OCI-M1 (cell line): ENCODE data around the gene MIXL1.
"Not testable (repeated sequence)": the region's sequence is repeated elsewhere in the genome, so short reads cannot be mapped to it uniquely, and the experiment has no call there.

ENCODE experiments used
- DNase-seq: peaks from one replicate; lab custom pipeline; 2025; lab: John Stamatoyannopoulos, UW

Gene MIXL1

GRCh38 chr1:226215239-226215638 lies 8.2 kb upstream of the MIXL1 start:
- DNase-seq = no peak

DNA sequence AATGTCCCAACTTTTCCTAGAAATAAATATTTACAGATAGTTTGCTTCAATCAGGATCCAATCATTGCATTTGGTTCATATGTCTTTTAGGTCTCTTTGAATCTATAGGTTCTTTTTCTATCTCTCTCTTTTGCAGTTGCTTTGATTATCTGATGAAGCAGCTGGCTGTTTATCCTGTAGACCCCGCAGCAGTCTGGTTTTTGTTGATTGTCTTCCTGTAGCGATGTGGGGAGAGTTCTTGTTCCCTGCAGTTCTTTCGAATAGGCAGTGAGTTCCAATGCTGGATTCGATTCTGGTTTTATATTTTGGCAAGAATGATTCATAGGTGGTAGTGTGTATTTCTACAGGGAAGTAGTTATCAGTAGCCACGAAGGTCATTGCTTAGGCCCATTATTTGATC lies 7.4 kb upstream of the MIXL1 start:
- peak; percentile 40 for DNase-seq

DNA sequence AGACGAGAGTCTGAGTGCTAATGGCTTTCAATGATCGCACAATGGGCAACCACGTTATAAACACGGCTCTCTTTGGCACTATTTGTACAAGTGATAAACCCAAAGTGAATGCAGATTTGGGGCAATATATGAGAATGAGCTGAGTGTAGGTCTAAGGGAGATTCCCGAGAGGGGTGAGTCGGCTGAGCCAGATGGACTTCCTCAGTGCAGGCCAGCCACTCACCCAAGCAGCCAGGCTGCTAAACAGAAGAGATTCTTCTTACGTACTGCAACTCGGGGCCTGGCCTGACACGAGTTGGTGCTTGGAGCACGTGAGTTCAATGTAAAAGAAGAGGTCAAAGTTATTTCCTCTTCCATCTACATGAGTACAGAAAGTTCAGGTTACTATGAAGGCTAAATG lies 6.2 kb upstream of the MIXL1 start:
- DNase-seq = no peak

GRCh38 chr1:226220473-226221189 lies 2.8 kb upstream of the MIXL1 start:
- DNase-seq = no peak

- no peak for DNase-seq
Measured at GRCh38 chr1:226222686-226223085, 778 bp upstream of the MIXL1 start.

DNA sequence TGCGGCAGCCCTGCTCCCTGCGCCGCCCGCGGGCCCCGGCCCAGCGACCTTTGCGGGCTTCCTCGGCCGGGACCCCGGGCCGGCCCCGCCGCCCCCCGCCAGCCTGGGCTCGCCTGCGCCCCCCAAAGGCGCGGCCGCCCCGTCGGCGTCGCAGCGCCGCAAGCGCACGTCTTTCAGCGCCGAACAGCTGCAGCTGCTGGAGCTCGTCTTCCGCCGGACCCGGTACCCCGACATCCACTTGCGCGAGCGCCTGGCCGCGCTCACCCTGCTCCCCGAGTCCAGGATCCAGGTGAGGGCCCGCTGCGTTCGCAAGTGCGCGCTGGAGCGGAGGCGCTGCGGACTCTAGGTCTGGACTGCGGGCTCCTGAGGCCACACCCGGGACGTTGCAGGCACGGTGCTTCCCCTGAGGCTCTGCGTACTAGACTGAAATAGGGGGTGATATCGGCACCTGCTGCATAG lies 351 bp downstream of the MIXL1 start:
- DNase-seq = no peak

- DNase-seq = no peak
Measured at GRCh38 chr1:226226601-226227000, 3.1 kb downstream of the MIXL1 start.

DNA sequence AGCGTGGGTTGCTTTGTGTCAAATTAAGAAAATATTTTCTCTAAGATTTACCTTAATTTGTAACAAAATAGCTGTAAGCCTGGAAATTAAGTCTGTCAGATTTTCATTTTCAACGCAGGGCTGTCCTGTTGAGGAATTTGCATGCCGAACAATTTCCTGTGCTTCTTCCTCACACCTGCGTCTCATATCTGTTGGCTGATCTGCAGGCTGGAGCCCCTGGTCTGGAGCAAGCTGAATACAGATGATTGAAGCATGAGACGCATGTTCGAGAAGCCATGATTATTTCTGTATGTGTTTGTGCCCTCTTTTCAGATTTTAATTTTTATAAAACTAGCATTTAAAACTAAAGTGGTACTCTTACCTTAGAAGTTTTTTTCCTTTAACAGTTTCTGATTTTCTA lies 9.8 kb downstream of the MIXL1 start:
- no peak for DNase-seq

GRCh38 chr1:226233806-226234205 lies 10.3 kb downstream of the MIXL1 start:
- no peak for DNase-seq

DNA sequence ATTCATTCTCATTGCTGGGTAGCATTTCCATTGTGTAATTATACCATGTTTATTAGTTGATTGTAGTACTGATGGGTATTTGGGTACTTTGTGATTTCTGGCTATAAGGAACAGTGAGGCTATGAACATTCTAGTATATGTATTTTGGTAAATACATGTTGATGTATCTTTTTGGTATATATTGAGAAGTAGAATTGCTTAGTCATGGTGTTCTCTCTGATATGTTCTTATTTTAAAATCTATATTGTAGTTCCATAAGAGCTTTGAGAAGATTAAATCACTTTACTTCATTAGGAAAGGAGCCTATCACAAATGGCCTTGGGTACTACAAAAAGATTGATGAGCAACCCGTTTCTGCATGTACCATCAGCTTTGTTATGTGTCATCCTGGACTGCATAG lies 13.4 kb downstream of the MIXL1 start:
- DNase-seq = no peak

DNA sequence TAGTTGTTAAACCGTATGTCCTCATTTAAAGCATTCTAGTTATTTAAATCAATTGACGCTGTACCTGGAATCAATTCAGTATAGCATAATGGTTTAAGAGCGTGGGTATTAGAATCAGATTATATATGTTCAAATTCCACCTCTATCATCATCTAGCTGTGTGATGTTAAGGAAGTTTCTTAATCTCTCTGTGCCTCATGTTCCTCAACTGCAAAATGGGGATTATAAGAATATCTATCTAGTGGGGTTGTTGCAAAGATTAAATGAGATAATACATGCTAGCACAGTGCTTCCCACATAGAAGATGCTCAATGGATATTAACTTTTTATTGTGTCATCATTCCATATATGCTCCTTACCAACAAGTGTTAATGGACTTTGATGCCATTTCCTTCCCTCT lies 16.0 kb downstream of the MIXL1 start:
- no peak for DNase-seq

DNA sequence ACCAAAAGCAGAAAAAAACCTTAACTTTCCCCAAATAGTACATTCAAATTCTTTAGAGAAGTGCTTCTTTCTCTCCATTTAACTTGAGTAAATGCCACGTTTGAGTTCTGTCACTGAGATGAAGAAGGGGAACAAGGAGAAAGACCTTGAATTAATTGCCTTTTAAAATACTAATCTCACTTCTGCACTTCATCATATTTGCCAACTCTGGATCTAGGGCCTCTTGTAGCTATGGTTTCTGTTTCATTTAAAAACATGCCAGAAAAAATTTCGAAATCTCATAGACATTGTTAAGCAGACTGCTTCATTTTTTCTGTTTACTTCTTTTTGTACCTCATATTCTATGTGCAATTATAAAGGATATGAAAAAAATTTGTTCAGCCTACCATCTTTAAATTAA lies 24.6 kb downstream of the MIXL1 start:
- DNase-seq = peak; percentile 39

DNA sequence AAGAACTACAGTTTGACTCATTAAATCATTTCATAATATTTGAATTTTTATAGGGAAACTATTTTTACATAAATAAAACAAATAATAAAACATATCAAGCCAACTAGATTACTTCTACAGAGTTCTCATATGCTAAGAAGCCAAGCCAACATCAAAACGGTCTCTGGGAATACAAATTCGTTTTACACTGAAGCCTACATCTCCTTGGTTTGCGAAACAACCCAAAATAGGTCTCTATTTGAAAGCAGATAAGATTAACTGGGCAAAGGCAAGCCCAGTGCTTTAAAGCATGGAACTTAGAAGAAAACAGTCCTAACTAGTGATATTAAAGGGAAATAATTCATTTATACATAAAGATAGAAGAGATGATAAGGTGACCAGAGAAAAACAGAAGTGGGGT lies 25.3 kb downstream of the MIXL1 start:
- no peak for DNase-seq

DNA sequence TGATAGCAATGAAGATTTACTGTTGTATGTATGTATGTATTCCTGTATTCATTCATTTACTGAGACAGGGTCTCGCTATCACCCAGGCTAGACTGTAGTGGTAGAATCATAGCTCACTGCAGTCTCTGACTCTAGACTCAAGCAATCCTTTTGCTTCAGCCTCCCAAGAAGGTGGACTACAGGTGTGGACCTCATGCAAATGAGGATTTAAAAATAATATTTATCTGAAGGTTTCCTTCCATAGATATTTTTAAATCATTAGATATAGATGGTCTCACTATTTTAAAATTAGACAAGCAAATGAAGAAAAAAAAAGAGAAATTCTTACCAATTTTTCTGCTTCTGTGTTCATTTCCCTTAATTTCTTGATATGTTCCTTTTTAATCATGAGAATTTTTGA lies 27.0 kb downstream of the MIXL1 start:
- DNase-seq = no peak

DNA sequence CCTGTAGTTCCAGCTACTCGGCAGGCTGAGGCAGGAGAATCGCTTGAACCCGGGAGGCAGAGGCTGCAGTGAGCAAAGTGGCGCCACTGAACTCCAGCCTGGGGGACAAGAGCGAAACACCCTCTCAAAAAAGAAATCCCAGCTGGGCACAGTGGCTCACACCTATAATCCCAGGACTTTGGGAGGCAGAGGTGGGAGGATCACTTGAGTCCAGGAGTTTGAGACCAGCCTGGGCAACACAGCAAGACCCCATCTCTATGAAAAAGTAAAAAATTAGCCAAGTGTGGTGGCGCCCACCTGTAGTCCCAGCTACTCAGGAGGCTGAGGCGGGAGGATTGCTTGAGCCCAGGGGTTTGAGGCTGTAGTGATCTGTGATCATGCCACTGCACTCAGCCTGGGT lies 29.4 kb downstream of the MIXL1 start:
- DNase-seq = not testable (repeated sequence)

- DNase-seq = no peak
Measured at GRCh38 chr1:226253933-226254332, 30.5 kb downstream of the MIXL1 start.

GRCh38 chr1:226255380-226255779 lies 31.9 kb downstream of the MIXL1 start:
- DNase-seq = no peak

- DNase-seq = no peak
Measured at GRCh38 chr1:226261818-226262217, 38.4 kb downstream of the MIXL1 start.

DNA sequence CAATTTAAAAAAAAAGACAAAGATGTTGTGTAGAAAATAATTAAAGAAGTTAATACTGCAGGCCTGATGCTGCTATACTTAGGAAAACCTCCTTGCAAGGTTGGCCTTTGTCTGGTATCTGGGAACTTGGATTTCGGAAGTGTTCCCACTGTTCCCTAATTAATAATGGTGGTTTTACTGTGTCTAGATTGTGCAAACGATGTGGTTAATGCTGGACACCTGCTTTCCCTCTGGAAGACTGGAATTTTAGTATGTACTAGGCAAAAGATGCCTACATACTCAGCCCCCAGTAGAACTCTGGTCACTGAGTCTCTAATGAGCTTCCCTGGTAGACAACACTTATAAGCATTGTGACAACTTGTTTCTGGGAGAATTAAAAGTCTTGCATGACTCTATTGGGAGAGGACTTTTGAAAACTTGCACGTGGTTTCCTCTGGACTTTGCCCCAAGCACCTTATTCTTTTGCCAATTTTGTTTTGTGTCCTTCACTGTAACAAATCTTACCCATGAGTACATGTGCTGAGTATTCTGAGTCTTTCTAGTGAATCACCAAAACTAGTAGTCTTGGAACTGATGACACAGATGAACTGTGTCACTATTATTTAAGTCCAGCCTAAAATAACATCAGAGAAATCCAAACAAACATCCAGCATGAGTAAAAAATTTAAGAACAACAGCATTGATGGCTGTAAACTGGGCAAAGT lies 45.1 kb downstream of the MIXL1 start:
- DNase-seq = no peak

GRCh38 chr1:226272233-226272902 lies 48.9 kb downstream of the MIXL1 start:
- not testable (repeated sequence) for DNase-seq

GRCh38 chr1:226274138-226274537 lies 50.7 kb downstream of the MIXL1 start:
- DNase-seq = no peak

- no peak for DNase-seq
Measured at GRCh38 chr1:226276077-226276682, 52.7 kb downstream of the MIXL1 start.
